Hematopoietic multipotent progenitor cell treated with erythropoietin and hydrocortisone succinate and interleukin-3 and kit ligand, for 15 days (in vitro differentiated cells): Measurements from ENCODE around the gene DNAJC13.
"Not testable (repeated sequence)": the region's sequence is repeated elsewhere in the genome, so short reads cannot be mapped to it uniquely, and the experiment has no call there.

ENCODE experiments used
- DNase-seq: peaks from one replicate; pipeline ENCODE4 v3.0.0-alpha.2; 2015; ENCODE audit warnings: low spot score

The DNAJC13 gene

GRCh38 chr3:132549169-132549568 lies 131.9 kb downstream of the DNAJC13 start:
- DNase-seq: no peak

- DNase-seq: no peak
Measured at GRCh38 chr3:132549890-132550578, 132.7 kb downstream of the DNAJC13 start.

- DNase-seq: no peak
Measured at GRCh38 chr3:132550579-132551305, 133.4 kb downstream of the DNAJC13 start.

- DNase-seq: no peak
Measured at GRCh38 chr3:132553826-132554225, 136.5 kb downstream of the DNAJC13 start.

GRCh38 chr3:132554437-132554836 lies 137.1 kb downstream of the DNAJC13 start:
- no peak for DNase-seq

- no peak for DNase-seq
Measured at GRCh38 chr3:132555306-132556035, 138.2 kb downstream of the DNAJC13 start.

- not testable (repeated sequence) for DNase-seq
Measured at GRCh38 chr3:132556036-132556386, 138.7 kb downstream of the DNAJC13 start.

- DNase-seq: no peak
Measured at GRCh38 chr3:132556508-132557159, 139.3 kb downstream of the DNAJC13 start.

- DNase-seq: no peak
Measured at GRCh38 chr3:132561003-132561402, 143.7 kb downstream of the DNAJC13 start.

GRCh38 chr3:132563420-132564069 lies 146.2 kb downstream of the DNAJC13 start:
- DNase-seq: no peak

- DNase-seq: no peak
Measured at GRCh38 chr3:132564070-132564465, 146.8 kb downstream of the DNAJC13 start.

GRCh38 chr3:132568422-132568821 lies 151.1 kb downstream of the DNAJC13 start:
- no peak for DNase-seq

- no peak for DNase-seq
Measured at GRCh38 chr3:132569153-132569552, 151.9 kb downstream of the DNAJC13 start.

- DNase-seq: no peak
Measured at GRCh38 chr3:132569580-132569979, 152.3 kb downstream of the DNAJC13 start.

GRCh38 chr3:132570016-132570415 lies 152.7 kb downstream of the DNAJC13 start:
- no peak for DNase-seq

GRCh38 chr3:132573797-132574211 lies 156.5 kb downstream of the DNAJC13 start:
- DNase-seq: no peak

GRCh38 chr3:132587401-132587800 lies 170.1 kb downstream of the DNAJC13 start:
- DNase-seq: no peak
